GM12801 (cell line): ENCODE results near the gene WAPL.

ENCODE experiments used
- CTCF ChIP-seq: IDR thresholded peaks from one replicate; pipeline ENCODE4 v1.5.1; 2011; ENCODE audit warnings: control low read depth; ENCODE audit not compliant: insufficient read length; ENCODE audit errors: extremely low read depth

The WAPL gene

DNA sequence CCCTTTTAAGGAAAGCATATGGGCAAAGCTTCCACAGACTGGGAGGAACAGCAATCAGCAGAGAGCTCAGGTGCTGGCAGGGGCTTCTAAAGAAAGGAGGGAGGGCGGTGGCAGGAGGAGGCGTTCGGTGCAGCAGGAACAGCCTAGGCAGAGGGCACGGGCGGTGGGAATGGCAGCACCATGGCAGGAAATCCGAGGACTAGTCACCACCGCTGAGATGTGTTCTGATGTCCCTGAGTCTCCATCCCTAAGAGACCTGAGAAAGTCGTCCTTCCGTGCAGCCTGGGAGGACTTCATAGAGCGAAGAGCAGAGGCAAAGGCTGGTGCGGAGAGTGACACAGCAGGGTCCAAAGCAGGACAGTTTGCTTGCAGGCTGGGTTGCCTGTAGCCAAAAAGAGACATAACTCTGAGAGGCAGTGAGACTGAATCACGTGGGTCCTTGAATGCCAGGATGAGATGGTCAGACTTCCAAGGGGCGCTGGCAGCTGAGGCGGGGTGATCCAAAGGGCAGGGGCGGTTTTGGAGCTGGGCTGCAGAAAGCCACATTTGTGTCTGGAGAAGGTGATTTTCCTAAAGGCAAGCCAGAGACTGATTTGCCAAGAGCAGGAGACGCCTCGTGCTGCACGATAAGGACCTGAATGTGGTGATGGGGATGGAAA is 119.2 kb downstream of the WAPL start:
- TF ChIP-seq CTCF = no peak

DNA sequence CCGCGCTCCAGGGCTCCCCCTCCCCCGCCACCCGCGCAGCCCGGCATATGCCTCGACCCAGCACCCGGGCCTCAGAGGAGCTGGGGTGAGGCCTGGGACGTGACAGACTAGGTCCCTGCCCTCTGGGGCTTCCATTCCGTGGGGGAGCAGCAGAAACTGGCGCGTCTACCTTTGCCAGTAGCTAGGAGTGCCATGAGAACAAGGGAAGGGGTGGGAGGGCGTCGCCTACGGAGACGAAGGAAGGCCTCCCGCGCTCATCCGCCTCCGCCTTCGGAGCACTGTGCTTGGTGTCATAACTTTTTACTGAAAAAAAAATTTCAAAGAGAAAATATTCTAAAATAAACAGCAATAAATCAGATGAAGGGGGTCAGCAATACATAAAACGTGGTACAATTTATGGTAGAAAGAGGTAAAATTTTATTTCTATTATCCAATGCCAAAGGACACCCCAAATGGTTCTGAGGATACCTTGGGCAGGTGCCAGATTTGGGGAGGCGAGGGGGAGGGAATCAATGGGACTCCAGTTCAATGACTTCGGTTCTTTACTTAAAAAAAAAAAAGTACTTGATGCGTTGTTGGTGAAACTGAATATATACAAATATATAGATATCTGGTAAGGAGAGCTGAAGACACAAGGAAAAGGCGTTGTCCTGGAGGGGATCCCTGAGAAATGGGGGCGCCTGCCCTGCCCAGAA is 119.9 kb downstream of the WAPL start:
- no peak for TF ChIP-seq CTCF

- no peak for TF ChIP-seq CTCF
Measured at GRCh38 chr10:86400705-86401587, 120.6 kb downstream of the WAPL start.

- no peak for TF ChIP-seq CTCF
Measured at GRCh38 chr10:86399879-86400704, 121.5 kb downstream of the WAPL start.

GRCh38 chr10:86399514-86399878 is 122.1 kb downstream of the WAPL start:
- TF ChIP-seq CTCF = no peak

DNA sequence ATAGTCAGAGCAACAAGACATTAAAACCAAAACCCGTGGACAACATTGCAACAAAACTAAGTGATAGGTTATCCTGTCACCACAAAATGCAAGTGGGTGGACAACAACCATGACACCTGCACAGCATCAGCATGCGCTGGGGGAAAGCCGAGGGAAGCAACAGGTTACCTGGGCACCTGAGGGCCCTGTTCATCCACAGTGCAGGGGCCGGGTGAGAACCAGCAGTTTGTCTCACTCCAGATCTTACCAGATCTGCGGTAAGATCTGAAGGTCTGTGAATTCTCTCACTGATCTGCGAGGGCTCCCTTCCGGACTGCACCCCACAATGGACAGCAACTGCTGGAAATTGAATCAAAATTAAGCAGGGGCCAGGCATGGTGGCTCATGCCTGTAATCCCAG is 124.5 kb downstream of the WAPL start:
- TF ChIP-seq CTCF = no peak
